Mucosa of rectum (tissue), 2 donors: ENCODE results near the gene TMEM222.
"Not testable (repeated sequence)": the region's sequence is repeated elsewhere in the genome, so short reads cannot be mapped to it uniquely, and the experiment has no call there.

Experiments used
- H3K27ac ChIP-seq, 2 donors: one replicate each; pipeline ENCODE4 v1.7.0; 2013; ENCODE audit warnings: inconsistent platforms in 2 of 2, low read depth in 2 of 2, low read length in 2 of 2
- H3K27me3 ChIP-seq, 2 donors: one replicate each; pipeline ENCODE4 v1.7.0; 2013; ENCODE audit warnings: low read length in 2 of 2; ENCODE audit not compliant: control insufficient read depth in 2 of 2, insufficient read depth in 2 of 2
- H3K36me3 ChIP-seq, 2 donors: one replicate each; pipeline ENCODE4 v1.7.0; 2013; ENCODE audit warnings: low read length in 2 of 2; ENCODE audit not compliant: control insufficient read depth in 2 of 2, insufficient read depth in 2 of 2
- H3K4me1 ChIP-seq, 2 donors: one replicate each; pipeline ENCODE4 v1.7.0; 2013; ENCODE audit warnings: low read length in 2 of 2, mild to moderate bottlenecking in 1 of 2; ENCODE audit not compliant: control insufficient read depth in 2 of 2, insufficient read depth in 2 of 2
- H3K4me3 ChIP-seq, 2 donors: one replicate each; pipeline ENCODE4 v1.7.0; 2013; ENCODE audit warnings: low read length in 2 of 2
- H3K9ac ChIP-seq, 2 donors: one replicate each; pipeline ENCODE4 v1.7.0; 2013; ENCODE audit warnings: low read length in 2 of 2, low read depth in 1 of 2, mild to moderate bottlenecking in 1 of 2
- H3K9me3 ChIP-seq, 2 donors: one replicate each; pipeline ENCODE4 v1.7.0; 2013; ENCODE audit warnings: low read length in 2 of 2; ENCODE audit not compliant: control insufficient read depth in 2 of 2
- donor health status: healthy.
- donor health status: Normal muscosa, but diverticular disease.

Gene TMEM222

DNA sequence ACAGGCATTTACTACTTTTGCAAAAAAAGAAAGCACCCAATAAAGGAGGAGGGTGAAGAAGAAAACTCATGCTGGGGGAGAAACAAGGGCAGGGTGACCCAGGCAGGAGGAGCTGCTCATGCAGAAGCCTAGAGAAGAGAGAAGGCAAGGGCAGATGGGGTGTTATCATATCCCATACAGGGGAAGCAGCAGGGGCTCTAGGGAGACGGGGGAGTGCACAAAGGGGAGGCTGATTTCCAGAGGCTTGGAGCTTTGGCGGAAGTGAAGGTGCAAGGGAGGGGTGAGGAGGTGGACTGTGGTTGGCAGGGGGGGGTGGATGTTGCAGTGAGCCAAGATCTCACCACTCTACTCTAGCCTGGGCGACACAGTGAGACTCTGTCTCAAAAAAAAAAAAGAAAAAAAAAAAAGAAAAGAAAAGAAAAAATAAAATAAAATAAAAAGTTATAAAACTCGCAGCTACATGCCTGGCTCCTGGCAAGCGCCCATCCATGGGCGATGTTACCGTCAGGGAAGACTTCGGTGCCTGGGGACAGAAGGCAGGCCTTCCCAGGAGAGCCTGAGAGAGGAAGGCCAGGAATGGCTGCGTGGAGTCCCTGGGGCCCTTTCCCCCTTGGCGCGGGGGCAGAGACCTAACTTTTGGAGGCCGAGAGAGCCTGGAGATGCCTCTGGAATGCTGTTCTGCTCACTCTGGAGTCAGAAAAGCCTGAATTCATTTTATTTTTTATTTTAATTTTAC, 56.0 kb downstream of the TMEM222 start:
- Histone ChIP-seq H3K4me1 (peaks cover 3% of the 10 kb centered on the region in 2 donors), H3K27me3 (no peaks in the 10 kb centered on the region), H3K9me3 (no peaks in the 10 kb centered on the region), H3K27ac (no peak overlapping the region), H3K9ac (no peak overlapping the region), H3K4me3 (no peak overlapping the region), H3K36me3 (no peaks in the 10 kb centered on the region)

DNA sequence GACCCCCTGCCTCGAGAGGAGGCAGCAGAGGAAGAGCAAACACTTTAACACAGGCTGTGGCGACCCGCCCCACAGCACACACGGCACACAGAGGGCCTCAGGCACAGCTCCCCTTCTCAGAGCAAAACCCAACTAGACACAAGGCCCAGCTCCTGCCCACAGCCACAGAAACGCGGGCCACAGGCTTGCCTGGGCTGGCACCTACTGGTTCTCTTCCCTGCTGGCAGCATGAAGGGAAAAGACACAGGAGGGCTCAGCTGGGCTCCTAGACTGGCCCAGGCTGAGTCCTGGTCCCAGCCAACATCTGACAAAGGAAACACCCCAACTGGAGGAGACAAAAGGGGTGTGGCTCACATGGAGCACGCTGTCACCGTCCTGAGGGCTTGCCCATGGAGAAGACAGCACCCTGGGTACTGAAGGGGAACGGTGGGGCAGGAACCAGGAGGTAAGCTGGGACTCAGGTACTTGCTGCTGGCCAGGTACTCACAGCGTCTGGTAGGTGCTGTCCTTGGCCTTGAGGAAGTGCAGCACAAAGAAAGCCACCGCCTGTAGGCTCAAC, 57.7 kb downstream of the TMEM222 start:
- no peak overlapping the region for H3K4me3 ChIP-seq
- no peaks in the 10 kb centered on the region for H3K36me3 ChIP-seq
- H3K27ac ChIP-seq: no peak overlapping the region
- H3K27me3 ChIP-seq: no peaks in the 10 kb centered on the region
- H3K9me3 ChIP-seq: no peaks in the 10 kb centered on the region
- peaks cover 3% of the 10 kb centered on the region in 2 donors for H3K4me1 ChIP-seq
- H3K9ac ChIP-seq: no peak overlapping the region

DNA sequence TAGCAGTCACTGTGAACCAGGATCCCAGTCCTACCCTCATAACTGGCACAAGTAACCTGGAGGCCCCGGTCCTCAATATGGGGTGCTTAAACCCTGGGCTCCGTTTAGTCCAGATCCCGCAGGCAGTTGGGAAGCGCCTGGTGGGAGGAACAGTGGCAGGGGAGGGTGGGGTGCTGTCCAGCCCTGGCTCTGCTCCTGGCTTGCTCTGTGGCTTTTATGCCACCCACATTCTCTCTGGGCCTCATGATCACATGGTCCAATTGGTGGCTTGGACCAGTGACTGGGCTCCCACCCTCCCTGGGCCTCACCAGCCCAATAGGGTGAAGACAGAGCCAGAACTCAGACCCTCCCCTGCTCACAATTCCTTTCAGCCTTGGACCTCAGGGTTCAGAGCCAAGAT, 58.3 kb downstream of the TMEM222 start:
- H3K9ac ChIP-seq: no peak overlapping the region
- H3K9me3 ChIP-seq: no peaks in the 10 kb centered on the region
- H3K4me3 ChIP-seq: no peak overlapping the region
- H3K4me1 ChIP-seq: peaks cover 3% of the 10 kb centered on the region in 2 donors
- no peaks in the 10 kb centered on the region for H3K27me3 ChIP-seq
- no peaks in the 10 kb centered on the region for H3K36me3 ChIP-seq
- no peak overlapping the region for H3K27ac ChIP-seq

DNA sequence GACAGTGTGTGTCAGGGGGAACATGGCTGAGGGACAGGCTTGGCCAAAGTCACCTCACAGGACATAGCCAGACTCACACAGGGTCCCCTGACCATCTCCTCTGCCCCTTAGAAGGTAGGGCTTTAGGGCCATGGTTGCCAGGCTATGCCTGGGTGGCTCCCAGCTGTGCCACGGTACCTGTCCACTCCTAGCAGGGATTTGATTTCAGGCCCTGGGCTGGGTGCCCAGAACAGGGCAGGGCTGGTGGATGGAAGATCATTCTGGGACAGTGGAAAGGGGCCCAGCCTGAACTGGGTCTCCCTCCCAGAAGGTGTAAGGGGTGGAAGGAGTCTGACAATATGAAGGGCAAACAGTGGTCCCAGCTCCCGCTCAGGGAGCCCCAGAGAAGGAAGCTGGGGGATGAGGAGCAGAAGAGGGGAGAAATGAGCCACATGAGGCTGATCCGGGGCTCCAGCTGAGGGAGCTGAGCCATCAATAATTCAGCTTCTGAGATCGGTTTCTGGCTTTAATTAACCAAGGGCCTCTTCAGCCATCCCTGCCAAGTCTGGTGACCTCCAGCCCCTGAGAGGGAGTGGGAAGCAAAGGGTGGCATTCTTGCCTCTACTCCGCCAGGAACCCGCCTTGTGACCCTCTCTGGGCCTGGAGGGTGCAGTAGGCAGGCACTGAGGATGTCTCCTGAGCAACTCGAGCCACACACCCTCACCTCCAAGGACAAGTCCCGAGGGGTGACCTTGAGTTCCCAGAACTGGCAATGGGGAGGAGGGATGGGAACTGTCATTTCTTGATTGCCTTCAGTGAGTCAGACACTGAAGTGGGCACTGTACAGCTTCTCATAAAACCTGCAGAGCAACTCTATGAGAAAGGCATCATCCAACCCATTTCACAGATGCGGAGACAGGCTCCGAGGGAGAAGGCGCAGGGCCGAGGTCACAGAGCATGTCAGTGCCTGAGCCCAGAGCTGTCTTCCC, 59.1 kb downstream of the TMEM222 start:
- no peaks in the 10 kb centered on the region for H3K9me3 ChIP-seq
- no peaks in the 10 kb centered on the region for H3K27me3 ChIP-seq
- H3K4me3 ChIP-seq: no peak overlapping the region
- H3K36me3 ChIP-seq: no peaks in the 10 kb centered on the region
- H3K4me1 ChIP-seq: peaks cover 3% of the 10 kb centered on the region in 2 donors
- no peak overlapping the region for H3K27ac ChIP-seq
- H3K9ac ChIP-seq: no peak overlapping the region

DNA sequence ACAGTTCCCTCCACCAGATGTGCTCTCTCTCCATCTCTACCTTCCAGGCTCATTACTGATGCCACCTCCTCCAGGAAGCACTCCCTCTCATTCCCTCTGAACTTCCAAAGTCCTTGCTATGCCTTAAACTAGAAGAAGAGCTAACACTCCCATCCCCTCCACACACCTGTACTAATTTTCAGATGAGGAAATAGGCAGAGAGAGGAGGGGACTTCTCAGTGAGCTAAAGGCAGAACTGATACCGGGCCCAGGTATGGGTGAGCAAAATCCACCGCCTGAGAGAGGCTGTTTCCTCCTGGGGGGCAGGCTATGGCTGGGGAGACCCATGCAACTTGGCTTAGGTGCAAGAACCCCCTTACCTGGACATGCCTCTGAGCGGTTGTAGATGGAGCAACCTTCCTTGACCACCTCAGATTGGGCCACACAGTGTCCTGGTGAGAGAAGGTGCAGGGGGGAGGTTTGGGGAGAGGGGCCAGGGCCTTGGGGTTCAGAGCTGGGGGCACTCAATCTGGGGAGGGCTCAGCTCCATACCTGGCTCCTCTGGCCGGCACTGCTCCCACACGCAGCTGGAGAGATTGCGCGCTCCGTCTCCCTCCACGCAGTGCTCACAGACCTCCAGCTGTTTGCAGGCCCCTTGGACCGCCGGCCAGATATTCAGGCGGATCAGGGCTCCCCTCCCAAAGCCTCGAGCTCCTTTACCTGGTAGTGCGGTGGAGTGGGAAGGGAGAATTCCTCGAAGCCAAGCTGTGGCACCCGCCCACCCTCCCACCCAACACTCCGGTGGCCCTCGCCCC, 60.2 kb downstream of the TMEM222 start:
- Histone ChIP-seq H3K36me3 (no peaks in the 10 kb centered on the region), H3K4me1 (peaks cover 3% of the 10 kb centered on the region in 2 donors), H3K9me3 (no peaks in the 10 kb centered on the region), H3K27ac (no peak overlapping the region), H3K9ac (no peak overlapping the region), H3K4me3 (no peak overlapping the region), H3K27me3 (no peaks in the 10 kb centered on the region)

DNA sequence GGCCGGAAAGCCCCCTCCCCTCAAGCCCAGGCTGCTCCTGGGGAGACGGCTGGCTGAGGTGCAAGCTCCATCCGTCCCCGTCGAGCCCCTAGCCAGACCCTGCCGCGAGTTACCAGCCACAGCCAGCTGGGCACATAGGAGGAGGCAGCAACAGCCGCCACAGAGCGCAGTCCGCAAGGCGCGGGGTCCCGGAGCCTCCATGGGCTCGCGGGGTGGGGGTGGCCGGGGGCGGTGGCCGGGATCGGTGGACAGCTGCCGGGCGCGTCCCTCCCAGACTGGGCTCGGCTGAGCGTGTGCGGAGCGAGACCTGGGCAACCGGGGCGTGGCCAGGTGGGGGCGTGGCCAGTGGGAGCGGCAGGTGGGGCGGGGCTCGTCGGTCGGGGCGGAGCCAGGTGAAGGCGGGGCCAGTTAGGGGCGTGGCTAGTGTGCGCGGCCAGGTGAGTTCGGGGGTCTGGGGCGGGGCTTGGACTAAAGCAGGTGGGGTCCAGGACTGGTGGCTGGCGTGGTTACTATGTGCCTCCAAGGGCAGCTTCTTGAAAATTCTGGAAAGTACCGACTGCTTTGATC, 61.2 kb downstream of the TMEM222 start, which contains the start of gene CD164L2:
Gene CD164L2, minus strand, starts transcription at position 295 of the 567 bp plus-strand sequence. Its CDS starts 94 bp downstream, at position 201.
- Histone ChIP-seq H3K36me3 (no peaks in the 10 kb centered on the region), H3K4me1 (peaks cover 3% of the 10 kb centered on the region in 2 donors), H3K27me3 (no peaks in the 10 kb centered on the region), H3K9ac (no peak within 1 kb of the TSS), H3K9me3 (no peaks in the 10 kb centered on the region), H3K4me3 (no peak within 1 kb of the TSS), H3K27ac (no peak within 1 kb of the TSS)

DNA sequence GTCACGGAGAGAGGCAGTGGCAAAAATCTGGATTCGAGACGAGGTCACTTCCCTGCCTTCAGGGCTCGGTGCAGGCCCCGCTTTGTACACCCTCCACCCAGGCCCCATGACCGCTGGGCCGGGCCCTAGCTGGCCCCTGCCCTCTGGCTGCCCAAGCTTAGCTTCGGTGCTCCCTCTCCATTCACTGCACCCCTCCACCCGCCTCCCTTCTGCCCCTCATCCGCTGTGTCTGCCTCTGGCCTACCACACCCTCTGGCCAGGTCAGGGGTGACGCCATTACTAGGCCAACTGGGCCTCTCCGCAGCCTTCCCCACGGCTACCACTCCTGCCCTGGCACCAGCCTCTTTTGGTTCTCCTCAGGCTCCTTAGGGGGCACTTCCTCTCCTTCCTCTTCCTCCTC, 61.7 kb downstream of the TMEM222 start:
- Histone ChIP-seq H3K27ac (no peak overlapping the region), H3K4me3 (no peak overlapping the region), H3K27me3 (no peaks in the 10 kb centered on the region), H3K4me1 (peaks cover 3% of the 10 kb centered on the region in 2 donors), H3K9ac (no peak overlapping the region), H3K9me3 (no peaks in the 10 kb centered on the region), H3K36me3 (no peaks in the 10 kb centered on the region)

DNA sequence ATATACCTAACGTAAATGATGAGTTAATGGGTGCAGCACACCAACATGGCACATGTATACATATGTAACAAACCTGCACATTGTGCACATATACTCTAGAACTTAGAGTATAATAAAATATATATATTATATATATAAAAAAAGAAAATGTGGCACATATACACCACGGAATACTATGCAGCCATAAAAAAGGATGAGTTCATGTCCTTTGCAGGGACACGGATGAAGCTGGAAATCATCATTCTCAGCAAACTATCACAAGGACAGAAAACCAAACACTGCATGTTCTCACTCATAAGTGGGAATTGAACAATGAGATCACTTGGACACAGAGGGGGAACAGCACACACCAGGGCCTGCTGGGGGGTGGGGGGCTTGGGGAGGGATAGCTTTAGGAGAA, 62.8 kb downstream of the TMEM222 start:
- not testable (repeated sequence) for H3K36me3 ChIP-seq, H3K27ac ChIP-seq, H3K4me3 ChIP-seq, H3K9me3 ChIP-seq, H3K4me1 ChIP-seq, H3K27me3 ChIP-seq, H3K9ac ChIP-seq
